ENCODE data around the gene PARVB.
"Not testable (repeated sequence)": the region's sequence is repeated elsewhere in the genome, so short reads cannot be mapped to it uniquely, and the experiment has no call there.

Gene PARVB

GRCh38 chr22:44091021-44091721 lies 67.1 kb downstream of the PARVB start:
- no peak for DNase-seq

- DNase-seq = no peak
Observed at GRCh38 chr22:44091751-44092150, 67.6 kb downstream of the PARVB start.

GRCh38 chr22:44092636-44093220 lies 68.6 kb downstream of the PARVB start:
- no peak for DNase-seq

GRCh38 chr22:44093791-44094190 lies 69.7 kb downstream of the PARVB start:
- DNase-seq = no peak

- DNase-seq = no peak
Observed at GRCh38 chr22:44094751-44095302, 70.7 kb downstream of the PARVB start.

GRCh38 chr22:44096736-44097135 lies 72.6 kb downstream of the PARVB start:
- DNase-seq = no peak

- DNase-seq = no peak
Observed at GRCh38 chr22:44097263-44098020, 73.3 kb downstream of the PARVB start.

GRCh38 chr22:44098021-44098739 lies 74.1 kb downstream of the PARVB start:
- no peak for DNase-seq

GRCh38 chr22:44098966-44099530 lies 74.9 kb downstream of the PARVB start:
- no peak for DNase-seq

GRCh38 chr22:44099696-44100095 lies 75.6 kb downstream of the PARVB start:
- DNase-seq = no peak

GRCh38 chr22:44100411-44100810 lies 76.3 kb downstream of the PARVB start:
- no peak for DNase-seq

- DNase-seq = no peak
Observed at GRCh38 chr22:44102121-44102520, 78.0 kb downstream of the PARVB start.

GRCh38 chr22:44102856-44103255 lies 78.8 kb downstream of the PARVB start:
- DNase-seq = no peak

GRCh38 chr22:44103735-44104480 lies 79.8 kb downstream of the PARVB start:
- DNase-seq = no peak

GRCh38 chr22:44107340-44107739 lies 83.2 kb downstream of the PARVB start:
- DNase-seq = no peak

GRCh38 chr22:44108076-44108475 lies 84.0 kb downstream of the PARVB start:
- no peak for DNase-seq

- DNase-seq = no peak
Observed at GRCh38 chr22:44108806-44109385, 84.8 kb downstream of the PARVB start.

GRCh38 chr22:44109416-44109815 lies 85.3 kb downstream of the PARVB start:
- no peak for DNase-seq

- DNase-seq = not testable (repeated sequence)
Observed at GRCh38 chr22:44110656-44111055, 86.6 kb downstream of the PARVB start.

- no peak for DNase-seq
Observed at GRCh38 chr22:44111562-44112155, 87.6 kb downstream of the PARVB start.

GRCh38 chr22:44112191-44112590 lies 88.1 kb downstream of the PARVB start:
- DNase-seq = no peak
